ENCODE data around the gene SPECC1L.

SPECC1L gene

DNA sequence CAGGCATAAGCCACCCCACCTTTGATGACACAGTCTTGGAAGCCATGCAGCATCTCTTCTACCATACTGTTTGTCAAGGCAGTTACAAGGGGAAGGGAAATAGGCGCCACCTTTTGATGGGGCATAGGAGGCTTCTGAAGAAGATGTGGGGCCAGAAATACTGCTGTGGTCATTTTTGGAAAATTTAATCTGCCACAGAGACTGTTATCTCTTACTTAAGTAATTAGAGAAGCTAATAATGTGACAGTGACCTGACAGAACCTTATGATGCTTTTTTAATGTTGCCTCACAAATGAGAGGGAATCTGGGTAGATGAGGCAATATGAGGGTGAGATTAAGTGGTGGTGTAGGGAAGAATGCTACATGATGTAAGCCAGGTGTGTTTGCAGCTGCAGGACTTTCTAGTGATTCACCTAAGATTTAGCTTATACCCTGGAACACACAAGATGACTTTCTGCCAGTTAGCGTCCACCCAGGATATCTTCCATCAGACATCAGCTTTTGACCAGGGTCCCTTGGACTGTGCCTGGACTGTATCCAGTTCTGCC is 122.5 kb downstream of the SPECC1L start:
- ChIA-PET POLR2A (ENCODE audit: low non-redundant PET) (no interaction called here), CTCF (no interaction called here)
- H3K27ac ChIP-seq = no peak overlapping the region
- TF ChIP-seq, protein P1, sequence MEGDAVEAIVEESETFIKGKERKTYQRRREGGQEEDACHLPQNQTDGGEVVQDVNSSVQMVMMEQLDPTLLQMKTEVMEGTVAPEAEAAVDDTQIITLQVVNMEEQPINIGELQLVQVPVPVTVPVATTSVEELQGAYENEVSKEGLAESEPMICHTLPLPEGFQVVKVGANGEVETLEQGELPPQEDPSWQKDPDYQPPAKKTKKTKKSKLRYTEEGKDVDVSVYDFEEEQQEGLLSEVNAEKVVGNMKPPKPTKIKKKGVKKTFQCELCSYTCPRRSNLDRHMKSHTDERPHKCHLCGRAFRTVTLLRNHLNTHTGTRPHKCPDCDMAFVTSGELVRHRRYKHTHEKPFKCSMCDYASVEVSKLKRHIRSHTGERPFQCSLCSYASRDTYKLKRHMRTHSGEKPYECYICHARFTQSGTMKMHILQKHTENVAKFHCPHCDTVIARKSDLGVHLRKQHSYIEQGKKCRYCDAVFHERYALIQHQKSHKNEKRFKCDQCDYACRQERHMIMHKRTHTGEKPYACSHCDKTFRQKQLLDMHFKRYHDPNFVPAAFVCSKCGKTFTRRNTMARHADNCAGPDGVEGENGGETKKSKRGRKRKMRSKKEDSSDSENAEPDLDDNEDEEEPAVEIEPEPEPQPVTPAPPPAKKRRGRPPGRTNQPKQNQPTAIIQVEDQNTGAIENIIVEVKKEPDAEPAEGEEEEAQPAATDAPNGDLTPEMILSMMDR (conservative IDR thresholded peaks at IDR 0.05; ENCODE audit: low read depth) = no peak
- no peak for DNase-seq (ENCODE audit: low spot score)

DNA sequence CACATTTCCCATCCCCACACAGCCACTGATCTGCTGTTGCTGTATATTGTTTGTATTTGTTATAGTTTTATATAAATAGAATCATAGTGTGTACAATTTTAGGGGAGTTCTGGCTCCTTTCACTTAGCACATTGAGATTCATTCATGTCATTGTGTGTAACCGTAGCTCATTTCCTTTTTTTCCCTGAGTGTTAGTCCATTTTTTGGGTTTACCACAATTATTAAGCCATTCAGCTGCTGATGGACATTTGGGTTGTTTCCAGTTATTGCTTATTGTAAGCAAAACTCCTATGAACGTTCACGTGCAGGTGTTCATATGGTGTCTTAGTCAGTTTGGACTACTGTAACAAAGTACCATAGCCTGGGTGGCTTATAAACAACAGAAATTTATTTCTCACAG is 123.2 kb downstream of the SPECC1L start:
- H3K27ac ChIP-seq = no peak overlapping the region
- TF ChIP-seq, protein P1 (conservative IDR thresholded peaks at IDR 0.05; ENCODE audit: low read depth) = no peak
- POLR2A ChIA-PET (ENCODE audit: low non-redundant PET) = no interaction called here
- CTCF ChIA-PET = no interaction called here
- no peak for DNase-seq (ENCODE audit: low spot score)

DNA sequence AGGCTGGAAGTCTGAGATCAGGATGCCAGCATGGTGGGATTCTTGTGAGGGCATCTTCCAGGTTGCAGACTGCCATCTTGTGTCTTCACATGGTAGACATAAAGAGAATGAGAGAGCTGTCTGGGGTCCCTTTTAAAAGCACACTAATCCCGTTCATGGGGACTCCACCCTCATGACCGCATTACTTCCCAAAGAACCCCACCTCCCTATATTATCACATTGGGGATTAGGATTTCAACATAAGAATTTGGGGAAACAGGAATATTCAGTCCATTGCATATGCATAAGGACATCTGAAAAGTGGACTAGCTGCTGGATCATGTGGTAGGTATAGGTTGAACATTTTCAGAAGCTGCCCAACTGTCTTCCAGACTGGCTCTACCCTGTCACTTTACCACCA is 123.6 kb downstream of the SPECC1L start:
- TF ChIP-seq, protein P1 (conservative IDR thresholded peaks at IDR 0.05; ENCODE audit: low read depth) = no peak
- no peak for DNase-seq (ENCODE audit: low spot score)
- no peak overlapping the region for H3K27ac ChIP-seq
- ChIA-PET CTCF (interaction anchor here (0.5 kb wide), 1 partner anchor 14 kb away, joined by 3 read pairs; no protein-coding TSS in a partner anchor), POLR2A (ENCODE audit: low non-redundant PET) (no interaction called here)

DNA sequence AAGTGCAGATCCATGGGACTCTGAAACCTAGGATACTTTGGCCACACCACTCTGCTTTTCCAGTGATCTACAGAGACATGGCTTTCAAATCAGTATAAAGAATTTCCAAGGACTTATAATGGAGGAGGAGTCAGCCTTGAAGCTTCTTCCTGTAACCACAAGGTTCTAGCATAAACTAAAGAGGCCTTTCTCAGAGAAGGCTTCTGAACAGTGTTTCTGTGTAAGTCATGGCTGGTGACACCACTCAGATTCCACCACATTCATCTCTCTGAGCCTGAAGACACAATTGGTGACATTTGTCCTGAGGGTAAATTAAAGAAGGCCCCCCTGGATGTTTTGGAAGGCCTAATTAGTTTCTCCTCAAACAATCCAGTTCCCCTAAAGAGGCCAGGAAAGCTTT is 127.8 kb downstream of the SPECC1L start:
- TF ChIP-seq, protein P1 (conservative IDR thresholded peaks at IDR 0.05; ENCODE audit: low read depth) = no peak
- H3K27ac ChIP-seq = no peak overlapping the region
- ChIA-PET CTCF (no interaction called here), POLR2A (ENCODE audit: low non-redundant PET) (no interaction called here)
- DNase-seq (ENCODE audit: low spot score) = no peak

DNA sequence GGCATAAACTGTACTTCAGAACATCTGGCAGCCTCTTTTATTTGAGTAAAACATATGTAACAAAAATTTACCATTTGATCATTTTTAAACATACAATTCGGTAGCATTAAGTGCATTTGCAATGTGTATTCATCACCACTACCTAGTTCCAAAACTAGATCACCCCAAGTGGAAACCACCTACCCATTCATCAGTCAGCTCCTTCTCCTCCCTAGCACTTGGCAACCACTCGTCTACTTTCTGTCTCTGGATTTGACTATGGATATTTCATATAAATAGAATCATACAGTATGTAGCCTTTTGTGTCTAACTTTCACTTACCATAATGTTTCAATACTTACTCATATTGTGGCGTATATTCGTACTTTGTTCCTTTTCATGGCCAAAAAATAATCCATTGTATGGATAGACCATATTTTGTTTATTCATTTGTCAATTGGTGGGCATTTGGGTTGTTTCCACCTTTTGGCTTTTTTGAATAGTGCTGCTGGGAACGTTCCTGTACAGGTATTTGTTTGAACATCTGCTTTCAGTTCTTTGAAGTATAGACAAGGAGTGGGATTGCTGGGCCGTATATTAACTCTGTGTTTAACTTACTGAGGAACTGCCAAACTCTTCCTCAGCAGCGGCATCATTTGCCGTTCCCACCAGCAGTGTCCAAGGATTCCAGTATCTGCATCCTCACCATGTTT is 129.5 kb downstream of the SPECC1L start:
- ChIA-PET CTCF (no interaction called here), POLR2A (ENCODE audit: low non-redundant PET) (no interaction called here)
- TF ChIP-seq, protein P1 (conservative IDR thresholded peaks at IDR 0.05; ENCODE audit: low read depth) = no peak
- no peak for DNase-seq (ENCODE audit: low spot score)
- no peak overlapping the region for H3K27ac ChIP-seq

DNA sequence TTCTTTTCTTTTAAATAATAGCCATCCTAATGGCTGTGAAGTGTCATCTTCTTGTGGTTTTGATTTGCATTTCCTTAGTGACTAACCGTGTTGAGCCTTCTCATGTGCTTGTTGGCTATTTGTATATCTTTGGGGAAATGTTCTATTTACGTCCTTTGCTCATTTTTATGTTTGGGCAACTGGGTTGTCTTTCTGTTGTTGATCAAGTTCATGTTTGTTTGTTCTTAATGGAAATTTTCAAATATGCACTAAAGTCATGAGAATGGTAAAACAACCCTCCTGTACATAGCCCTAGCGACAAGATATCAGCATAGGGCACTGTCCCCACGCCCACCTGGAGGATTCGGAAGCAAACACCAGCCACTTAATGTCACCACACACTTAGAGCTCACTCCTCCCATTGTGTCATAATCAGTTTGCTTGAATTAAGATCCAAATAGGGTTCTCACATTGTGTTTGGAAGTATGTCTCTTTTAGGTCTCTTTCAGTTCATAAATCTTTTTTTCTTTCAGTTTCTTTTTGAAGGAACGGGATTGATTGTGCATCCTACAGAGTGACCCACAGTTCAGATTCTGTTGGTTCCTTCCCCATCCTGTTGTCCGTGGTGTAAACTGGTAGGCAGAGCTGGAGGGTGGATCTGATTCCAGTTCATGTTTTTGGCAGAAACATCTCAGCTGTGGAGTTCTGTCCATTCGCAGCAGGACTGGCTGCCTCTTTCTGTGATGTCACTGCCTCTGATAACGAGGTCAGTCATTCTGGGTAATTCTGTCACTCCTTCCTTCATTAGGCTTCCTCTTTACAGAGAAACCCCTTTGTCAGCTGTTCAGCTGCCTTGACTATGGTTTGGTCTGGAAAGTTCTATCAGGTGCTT is 130.3 kb downstream of the SPECC1L start:
- H3K27ac ChIP-seq = no peak overlapping the region
- POLR2A ChIA-PET (ENCODE audit: low non-redundant PET) = no interaction called here
- DNase-seq (ENCODE audit: low spot score) = no peak
- TF ChIP-seq, protein P1 (conservative IDR thresholded peaks at IDR 0.05; ENCODE audit: low read depth) = no peak
- CTCF ChIA-PET = no interaction called here

Measured in RWPE1 (cell line).